ENCODE measurements around the gene LMAN1L.

The LMAN1L gene

GRCh38 chr15:74833376-74834107 lies 20.9 kb downstream of the LMAN1L start:
- no peak overlapping the region for H3K4me3 ChIP-seq (ENCODE audit: low read depth, low read length)

- H3K4me3 ChIP-seq (ENCODE audit: low read depth, low read length): no peak overlapping the region
These were observed 22.7 kb downstream of the LMAN1L start for GRCh38 chr15:74835312-74835823.

DNA sequence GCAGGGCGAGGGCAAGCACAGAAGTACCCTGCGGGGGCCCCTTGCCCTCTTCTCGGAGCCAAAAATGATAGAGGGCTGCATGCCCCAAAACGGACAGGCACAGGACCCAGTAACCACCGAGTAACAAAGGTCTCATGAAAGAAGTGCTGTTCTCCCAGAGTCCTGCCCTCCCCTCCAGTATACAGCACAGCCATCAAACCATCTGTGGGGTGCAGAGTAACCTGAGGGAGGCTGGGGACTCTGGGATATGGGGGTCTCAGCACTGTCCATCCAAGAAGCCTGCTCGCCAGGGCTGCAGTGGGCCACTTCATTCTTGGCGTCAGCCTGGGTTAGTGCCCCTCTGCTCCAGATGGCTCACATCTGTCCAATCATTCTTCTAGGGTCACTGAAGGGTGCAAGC lies 24.2 kb downstream of the LMAN1L start:
- H3K4me3 ChIP-seq (ENCODE audit: low read depth, low read length): no peak overlapping the region

GRCh38 chr15:74837482-74838136 lies 25.0 kb downstream of the LMAN1L start:
- no peak overlapping the region for H3K4me3 ChIP-seq (ENCODE audit: low read depth, low read length)

GRCh38 chr15:74838137-74838516 lies 25.5 kb downstream of the LMAN1L start:
- H3K4me3 ChIP-seq (ENCODE audit: low read depth, low read length): no peak overlapping the region

DNA sequence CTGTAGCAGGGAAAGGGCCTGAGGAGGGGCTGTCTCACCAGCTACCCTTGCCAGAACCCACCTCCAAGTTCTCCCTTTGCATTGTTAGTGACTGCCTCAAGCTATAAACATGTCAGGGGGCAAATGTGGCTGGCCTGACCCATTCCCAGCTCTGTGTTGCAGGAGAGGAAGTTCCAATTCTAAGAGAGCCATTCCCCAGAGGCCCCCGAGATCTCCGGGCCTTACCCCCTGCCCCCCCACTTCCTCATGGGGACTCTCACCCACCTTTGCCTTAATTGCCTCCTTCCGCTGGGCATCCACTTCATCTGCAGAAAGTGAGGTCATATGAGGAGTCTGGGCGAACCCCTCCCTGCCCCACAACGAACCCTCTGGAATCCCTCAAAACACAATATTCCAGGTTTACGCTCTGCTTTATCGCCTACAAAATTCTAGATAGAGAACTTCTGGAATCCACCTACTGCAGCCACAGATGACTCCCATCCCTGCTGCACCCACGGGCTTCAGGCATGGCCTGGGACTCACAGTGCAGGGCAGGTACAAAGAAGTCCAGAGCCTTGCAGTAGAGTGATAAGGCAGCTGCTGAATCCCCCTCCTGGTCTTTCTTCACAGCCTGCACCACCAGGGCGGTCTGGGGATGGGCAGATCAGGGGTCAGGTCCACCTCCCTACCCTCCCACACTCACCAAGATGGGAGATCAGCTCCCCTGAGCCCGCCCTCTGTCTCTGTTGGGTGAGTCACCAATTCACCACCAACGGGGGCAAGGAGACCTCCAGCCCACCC lies 26.3 kb downstream of the LMAN1L start:
- no peak overlapping the region for H3K4me3 ChIP-seq (ENCODE audit: low read depth, low read length)

DNA sequence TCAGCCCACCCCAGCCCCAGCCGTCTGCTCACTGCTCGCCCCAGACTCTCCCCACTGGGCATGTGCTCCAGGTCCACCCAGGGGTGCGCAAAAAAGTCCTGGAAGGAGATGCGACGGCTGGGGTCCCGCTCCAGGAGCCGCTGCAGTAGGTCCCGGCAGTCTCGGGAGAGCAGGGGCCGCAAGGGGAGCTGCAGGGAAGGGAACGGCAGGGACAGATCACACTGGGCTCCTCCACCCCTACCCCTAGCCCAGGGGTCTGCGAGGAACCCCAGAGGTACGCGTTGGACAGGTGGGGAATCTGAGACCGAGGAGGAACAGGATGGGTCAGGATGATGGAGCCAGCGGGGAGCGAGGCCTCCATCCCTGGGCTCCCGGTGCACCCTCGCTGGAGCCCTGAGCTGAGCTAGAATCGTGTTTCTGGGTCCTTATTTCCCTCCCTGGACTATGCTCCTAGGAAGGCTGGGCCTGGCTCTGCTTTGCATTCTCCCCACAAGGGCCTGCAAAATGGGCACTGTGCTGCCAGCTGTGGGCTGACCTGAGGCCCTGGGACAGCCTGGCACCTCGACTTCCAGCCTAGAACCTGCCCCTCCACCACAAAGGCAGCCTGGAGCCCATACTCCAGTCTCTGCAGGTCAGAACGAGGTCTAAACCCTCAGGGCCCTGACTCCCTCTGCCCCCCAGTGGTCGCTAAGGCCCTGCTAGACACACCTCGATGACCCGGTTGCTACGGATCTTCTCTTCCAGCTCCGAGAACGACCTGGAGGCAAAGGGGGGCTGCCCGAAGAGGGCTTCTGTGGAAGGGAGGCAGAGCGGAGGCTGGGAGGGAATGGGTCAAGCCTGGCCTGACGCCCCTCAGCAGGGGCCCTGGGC lies 27.1 kb downstream of the LMAN1L start:
- no peak overlapping the region for H3K4me3 ChIP-seq (ENCODE audit: low read depth, low read length)

DNA sequence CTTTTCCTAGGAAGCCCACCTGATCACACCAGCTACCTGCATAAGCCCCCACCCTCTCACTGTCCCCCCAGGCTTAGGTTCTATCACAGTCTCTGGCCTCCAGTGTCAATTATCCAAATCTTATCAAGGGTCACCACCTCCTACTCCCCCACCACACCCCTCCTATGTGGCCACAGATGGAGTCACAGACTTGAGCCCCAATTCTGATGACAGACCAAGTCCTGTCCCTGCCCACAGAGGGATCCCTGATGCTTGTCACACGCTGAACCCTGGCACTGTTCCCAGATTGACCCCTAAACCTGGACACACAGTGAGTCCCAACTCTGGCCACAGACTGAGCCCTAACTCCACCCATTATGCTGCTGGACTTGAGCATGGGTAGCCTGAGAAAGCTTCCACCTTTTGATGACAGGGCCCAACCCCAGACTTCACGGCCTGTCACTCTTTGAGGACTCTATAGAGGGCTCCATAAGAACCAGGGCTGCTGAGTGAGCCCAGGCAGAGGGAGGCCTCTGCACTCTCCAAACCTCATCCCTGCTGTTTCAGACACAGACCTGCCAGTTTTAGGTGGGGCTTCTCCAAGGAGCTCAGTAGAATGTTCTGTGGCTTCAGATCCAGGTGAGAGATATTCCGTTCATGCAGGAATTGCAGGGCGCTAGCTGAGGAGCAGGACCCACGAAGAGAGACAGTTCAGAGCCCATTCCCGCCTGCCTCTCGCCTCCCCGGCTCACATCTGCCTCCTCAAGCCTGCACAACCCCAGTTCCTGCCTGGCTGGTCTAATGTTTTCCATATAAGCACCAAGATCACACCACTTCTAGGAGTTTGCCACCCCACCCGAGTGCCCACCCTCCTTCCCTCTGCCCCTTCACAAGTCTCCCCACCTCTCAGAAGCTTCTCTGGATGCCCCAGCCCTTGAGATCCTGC lies 28.5 kb downstream of the LMAN1L start:
- H3K4me3 ChIP-seq (ENCODE audit: low read depth, low read length): no peak overlapping the region

DNA sequence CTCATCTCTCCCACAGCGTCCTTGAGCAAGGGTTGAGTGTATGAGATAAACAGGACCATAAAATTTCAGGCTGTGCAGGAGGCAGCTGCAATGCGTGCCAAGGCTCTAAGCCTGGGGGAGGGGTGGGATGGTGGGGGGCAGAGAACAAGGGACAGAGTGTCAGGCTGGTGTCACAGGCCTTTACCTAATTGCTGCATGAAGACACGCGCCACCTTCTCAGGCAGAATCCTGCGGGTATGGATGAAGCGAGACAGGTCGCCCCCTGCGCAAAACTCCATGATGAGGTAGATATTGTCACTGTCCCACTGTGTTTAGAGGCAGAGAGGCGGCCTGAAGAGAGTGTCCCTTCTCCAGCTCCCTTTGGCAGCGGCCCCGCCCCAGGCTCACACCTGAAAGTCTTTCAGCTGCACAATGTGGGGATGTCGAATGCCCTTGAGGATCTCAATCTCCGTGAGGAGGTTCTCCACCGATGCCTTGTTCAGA lies 29.3 kb downstream of the LMAN1L start:
- peak overlapping the region; percentile 71 for H3K4me3 ChIP-seq (ENCODE audit: low read depth, low read length)

DNA sequence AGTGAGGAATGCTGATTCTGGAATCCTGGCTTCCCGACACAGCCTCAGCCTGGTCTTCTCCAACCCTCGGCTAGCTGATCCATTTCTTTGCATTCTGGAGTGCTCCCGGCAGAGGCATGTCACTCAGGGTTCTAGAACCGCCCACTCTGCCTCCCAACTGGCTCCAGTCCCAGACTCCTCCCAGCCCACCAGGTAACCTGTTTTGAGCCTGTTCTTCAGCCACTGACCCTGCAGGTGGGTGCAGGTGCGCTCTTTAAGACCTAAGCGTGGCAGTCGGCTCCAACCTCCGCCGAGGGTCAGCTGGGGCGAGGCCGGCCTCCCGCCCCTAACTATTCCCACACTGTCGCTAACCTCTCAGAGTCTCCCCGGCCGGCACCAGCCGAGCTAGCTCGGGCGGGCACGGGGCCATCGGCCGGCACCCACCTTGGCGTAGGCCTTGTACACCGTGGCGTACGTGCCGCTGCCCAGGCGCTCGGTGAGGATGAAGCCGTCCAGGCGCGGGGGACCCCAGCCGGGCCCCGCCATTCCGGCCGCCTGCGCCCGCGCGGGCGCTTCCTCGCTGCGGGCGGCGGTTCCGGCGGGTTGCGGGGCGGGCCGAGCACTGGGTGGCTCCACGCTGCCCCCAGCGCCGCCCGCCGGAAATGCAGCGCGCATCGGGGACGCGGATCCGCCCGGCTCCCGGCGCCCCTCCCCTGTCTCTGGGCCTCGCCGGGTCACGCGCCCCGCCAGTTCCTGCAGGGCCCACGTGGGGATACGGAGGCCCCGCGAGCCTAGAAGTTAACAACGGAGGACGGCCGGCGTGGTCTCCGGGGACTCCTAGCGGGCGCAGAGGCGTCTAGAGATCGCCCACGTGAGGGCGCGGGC lies 30.2 kb downstream of the LMAN1L start, which contains the start of gene ULK3:
Gene ULK3 (minus strand): TSS at position 576 of the 864 bp plus-strand sequence. CDS start 51 bp downstream, at position 525.
- peak within 1 kb of the TSS; percentile 71 for H3K4me3 ChIP-seq (ENCODE audit: low read depth, low read length)

- H3K4me3 ChIP-seq (ENCODE audit: low read depth, low read length): peak overlapping the region; percentile 44
These were observed 30.8 kb downstream of the LMAN1L start for GRCh38 chr15:74843445-74843828.

GRCh38 chr15:74843891-74844299 lies 31.3 kb downstream of the LMAN1L start:
- no peak overlapping the region for H3K4me3 ChIP-seq (ENCODE audit: low read depth, low read length)

GRCh38 chr15:74844319-74845207 lies 31.9 kb downstream of the LMAN1L start:
- no peak overlapping the region for H3K4me3 ChIP-seq (ENCODE audit: low read depth, low read length)

GRCh38 chr15:74845208-74845568 lies 32.6 kb downstream of the LMAN1L start:
- no peak overlapping the region for H3K4me3 ChIP-seq (ENCODE audit: low read depth, low read length)

- H3K4me3 ChIP-seq (ENCODE audit: low read depth, low read length): no peak overlapping the region
These were observed 32.9 kb downstream of the LMAN1L start for GRCh38 chr15:74845581-74845980.

DNA sequence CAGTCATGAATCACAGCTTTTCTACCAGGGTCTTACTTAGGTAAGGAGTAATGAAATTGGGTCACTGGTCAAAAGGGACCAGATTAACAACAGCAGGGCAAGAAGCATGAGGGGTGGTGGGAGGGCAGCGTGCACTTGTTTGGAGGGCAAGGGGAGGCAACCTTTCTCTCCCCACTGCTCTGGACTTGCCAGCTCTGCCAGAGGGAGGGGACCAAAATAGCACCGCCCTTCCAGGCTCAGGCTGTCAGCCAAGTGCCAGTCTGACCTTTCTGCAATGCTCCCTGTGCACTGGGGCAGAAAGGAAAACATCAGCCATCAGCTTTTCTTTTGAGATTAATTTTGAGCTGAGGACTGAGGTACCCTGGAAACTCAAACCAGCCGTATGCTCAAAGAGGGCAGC lies 34.8 kb downstream of the LMAN1L start:
- H3K4me3 ChIP-seq (ENCODE audit: low read depth, low read length): no peak overlapping the region

GRCh38 chr15:74850393-74850792 lies 37.8 kb downstream of the LMAN1L start:
- no peak overlapping the region for H3K4me3 ChIP-seq (ENCODE audit: low read depth, low read length)

DNA sequence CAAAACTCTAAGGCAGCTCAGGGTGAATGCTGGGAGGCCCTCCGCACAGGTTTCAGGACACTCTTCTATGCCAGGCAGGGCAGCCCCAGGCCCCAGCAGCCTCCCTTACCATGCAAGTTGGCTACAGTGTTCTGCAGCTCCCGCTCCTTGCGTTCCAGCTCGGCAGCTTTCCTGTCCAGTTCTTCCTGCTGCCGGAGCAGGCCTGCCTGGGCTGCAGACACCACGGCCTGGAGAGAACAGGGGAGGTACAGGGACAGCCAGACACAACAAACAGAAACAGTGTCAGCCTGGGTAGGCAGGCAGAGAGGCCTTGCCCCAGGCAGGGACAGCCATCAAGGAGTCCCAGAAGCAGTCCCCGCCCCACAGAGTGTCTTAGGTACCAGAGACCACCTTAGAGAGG lies 39.3 kb downstream of the LMAN1L start:
- no peak overlapping the region for H3K4me3 ChIP-seq (ENCODE audit: low read depth, low read length)
